Loucy (cell line): ENCODE measurements around the gene HBE1.
"Not testable (repeated sequence)": the region's sequence is repeated elsewhere in the genome, so short reads cannot be mapped to it uniquely, and the experiment has no call there.

Experiments
- H2AFZ ChIP-seq: fragments of 200-600 bp; sonication (generic); 2 replicates; pipeline ENCODE4 v1.6.0; 2016; ENCODE audit warnings: antibody characterized with exemption, mild to moderate bottlenecking, low read length, moderate library complexity
- H3F3A ChIP-seq: fragments of 200-600 bp; 2 replicates; pipeline ENCODE4 v1.6.0; 2016; ENCODE audit warnings: antibody characterized with exemption, low read depth, mild to moderate bottlenecking
- H3K27me3 ChIP-seq: fragments of 200-600 bp; sonication (generic); 2 replicates; pipeline ENCODE4 v1.6.1; 2014; ENCODE audit warnings: low read length, mild to moderate bottlenecking; ENCODE audit not compliant: insufficient read depth, poor library complexity, severe bottlenecking
- H3K36me3 ChIP-seq: fragments of 200-600 bp; sonication (generic); 2 replicates; pipeline ENCODE4 v1.6.1; 2016; ENCODE audit warnings: low read length; ENCODE audit not compliant: insufficient read depth
- H3K4me1 ChIP-seq: fragments of 200-600 bp; sonication (generic); 2 replicates; pipeline ENCODE4 v1.5.1; 2014; ENCODE audit warnings: low read length, mild to moderate bottlenecking; ENCODE audit not compliant: insufficient read depth, poor library complexity, severe bottlenecking
- H3K4me2 ChIP-seq: fragments of 200-600 bp; sonication (generic); 2 replicates; pipeline ENCODE4 v1.6.0; 2014; ENCODE audit warnings: antibody characterized with exemption, low read length, low read depth, mild to moderate bottlenecking; ENCODE audit not compliant: poor library complexity, severe bottlenecking
- H3K4me3 ChIP-seq: fragments of 200-600 bp; sonication (generic); 2 replicates; pipeline ENCODE4 v1.5.1; 2014; ENCODE audit warnings: low read length, mild to moderate bottlenecking, mixed read lengths; ENCODE audit not compliant: poor library complexity, severe bottlenecking
- H3K79me2 ChIP-seq: fragments of 200-600 bp; sonication (generic); 2 replicates; pipeline ENCODE4 v1.6.1; 2014; ENCODE audit warnings: low read length; ENCODE audit not compliant: insufficient read depth
- H3K9ac ChIP-seq: fragments of 200-600 bp; sonication (generic); 2 replicates; pipeline ENCODE4 v1.6.0; 2014; ENCODE audit warnings: mild to moderate bottlenecking, low read depth, low read length, moderate library complexity; ENCODE audit not compliant: poor library complexity, severe bottlenecking
- H3K9me2 ChIP-seq: fragments of 200-600 bp; sonication (generic); replicated peaks from 2 replicates; pipeline ENCODE4 v1.6.1; 2016; ENCODE audit warnings: low read depth, low read length, mixed read lengths
- H3K9me3 ChIP-seq: fragments of 200-600 bp; sonication (generic); 2 replicates; pipeline ENCODE4 v1.6.1; 2014; ENCODE audit warnings: mild to moderate bottlenecking, antibody characterized with exemption, low read length, low read depth; ENCODE audit not compliant: insufficient read depth
- H4K20me1 ChIP-seq: fragments of 200-600 bp; sonication (generic); 2 replicates; pipeline ENCODE4 v1.6.0; 2014; ENCODE audit warnings: antibody characterized with exemption, low read length, mild to moderate bottlenecking; ENCODE audit not compliant: insufficient read depth, poor library complexity, severe bottlenecking
- CTCF ChIP-seq: fragments of 200-600 bp; sonication (generic); conservative IDR thresholded peaks from 2 replicates; pipeline ENCODE4 v1.5.1; 2014; ENCODE audit warnings: mild to moderate bottlenecking, antibody characterized with exemption, low read length
- EZH2phosphoT487 ChIP-seq: fragments of 200-600 bp; IDR thresholded peaks from 2 replicates; pipeline ENCODE4 v1.6.1; 2018; ENCODE audit warnings: antibody characterized with exemption, mild to moderate bottlenecking, moderate library complexity, borderline replicate concordance

Gene HBE1

DNA sequence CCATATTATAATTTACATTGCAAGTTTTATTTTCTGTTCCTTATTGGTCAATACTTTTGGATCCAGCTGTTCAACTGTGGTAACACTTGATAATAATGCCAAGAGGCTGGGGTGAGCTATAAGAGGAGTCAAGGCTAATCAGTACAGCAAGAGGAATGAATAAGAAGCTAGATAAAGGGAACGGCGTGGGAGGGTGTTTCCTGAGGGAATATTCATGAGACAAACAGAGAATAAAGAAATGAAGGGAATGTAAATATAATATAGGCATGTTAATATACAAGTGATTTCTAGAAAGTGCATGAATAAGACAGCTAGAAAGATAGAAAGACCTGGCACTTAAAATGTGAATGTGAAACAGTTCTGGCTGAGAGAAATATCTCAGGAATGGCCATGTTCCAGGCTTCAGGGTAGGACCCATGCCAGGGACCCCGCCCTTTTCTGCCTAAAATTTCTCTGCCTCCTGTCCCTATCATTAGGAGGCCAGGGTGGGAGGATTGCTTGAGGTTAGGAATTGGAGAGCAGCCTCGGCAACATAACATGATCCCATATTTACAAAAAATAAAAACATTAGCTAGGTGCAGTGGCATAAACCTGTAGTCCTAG, 28.1 kb upstream of the HBE1 start:
- no peaks in the 10 kb centered on the region for H3F3A ChIP-seq
- H4K20me1 ChIP-seq: no peaks in the 10 kb centered on the region
- no peak overlapping the region for H3K4me2 ChIP-seq
- no peaks in the 10 kb centered on the region for H3K9me2 ChIP-seq
- no peaks in the 10 kb centered on the region for H3K4me1 ChIP-seq
- no peaks in the 10 kb centered on the region for H3K27me3 ChIP-seq
- no peaks in the 10 kb centered on the region for H3K36me3 ChIP-seq
- no peak overlapping the region for H3K9ac ChIP-seq
- H2AFZ ChIP-seq: no peak overlapping the region
- H3K79me2 ChIP-seq: no peaks in the 10 kb centered on the region
- H3K4me3 ChIP-seq: no peak overlapping the region
- no peaks in the 10 kb centered on the region for H3K9me3 ChIP-seq
- no peak for TF ChIP-seq CTCF
- no peak for TF ChIP-seq EZH2phosphoT487

- not testable (repeated sequence) for H3K4me1 ChIP-seq, H3K27me3 ChIP-seq, H3K4me2 ChIP-seq, H2AFZ ChIP-seq, H3K36me3 ChIP-seq, H3K9ac ChIP-seq, H3K9me3 ChIP-seq, H3K79me2 ChIP-seq, H4K20me1 ChIP-seq, H3F3A ChIP-seq, H3K4me3 ChIP-seq, H3K9me2 ChIP-seq
Observed at GRCh38 chr11:5294342-5294995, 24.7 kb upstream of the HBE1 start.

GRCh38 chr11:5293028-5293427, 23.3 kb upstream of the HBE1 start:
- TF ChIP-seq CTCF: no peak
- TF ChIP-seq EZH2phosphoT487: no peak

More at GRCh38 chr11:5293028-5293427, 23.3 kb upstream of the HBE1 start:
- Histone ChIP-seq H3K4me2 (no peak overlapping the region), H3K9me2 (no peaks in the 10 kb centered on the region), H3F3A (no peaks in the 10 kb centered on the region), H3K27me3 (no peaks in the 10 kb centered on the region), H3K79me2 (no peaks in the 10 kb centered on the region), H3K4me1 (no peaks in the 10 kb centered on the region), H3K36me3 (no peaks in the 10 kb centered on the region), H3K9ac (no peak overlapping the region), H2AFZ (no peak overlapping the region), H3K9me3 (no peaks in the 10 kb centered on the region), H4K20me1 (no peaks in the 10 kb centered on the region), H3K4me3 (no peak overlapping the region)
